Skeletal muscle satellite cell (primary cell): ENCODE data around the gene RABL3.

Experiments
- H3K27me3 ChIP-seq: 2 replicates; pipeline ENCODE4 v1.7.0; 2013; ENCODE audit warnings: low read length; ENCODE audit not compliant: control insufficient read depth, insufficient read depth
- H3K36me3 ChIP-seq: 2 replicates; pipeline ENCODE4 v1.7.0; 2013; ENCODE audit warnings: mild to moderate bottlenecking, control low read depth, low read length; ENCODE audit not compliant: insufficient read depth
- H3K4me1 ChIP-seq: 2 replicates; pipeline ENCODE4 v1.7.0; 2013; ENCODE audit warnings: low read length; ENCODE audit not compliant: control insufficient read depth, insufficient read depth
- H3K4me2 ChIP-seq: 2 replicates; pipeline ENCODE4 v1.7.0; 2013; ENCODE audit warnings: mild to moderate bottlenecking, low read length
- H3K4me3 ChIP-seq: 2 replicates; pipeline ENCODE4 v1.7.0; 2013; ENCODE audit warnings: low read length
- H3K9ac ChIP-seq: 2 replicates; pipeline ENCODE4 v1.7.0; 2013; ENCODE audit warnings: mild to moderate bottlenecking, low read depth, low read length, moderate library complexity
- H3K9me3 ChIP-seq: replicated peaks from 2 replicates; pipeline ENCODE4 v1.7.0; 2013; ENCODE audit warnings: mild to moderate bottlenecking, control low read depth, low read length

Gene RABL3

GRCh38 chr3:120659834-120660233, 82.5 kb downstream of the RABL3 start:
- Histone ChIP-seq H3K4me2 (no peak overlapping the region), H3K9me3 (no peaks in the 10 kb centered on the region), H3K27me3 (no peaks in the 10 kb centered on the region), H3K36me3 (no peaks in the 10 kb centered on the region), H3K4me1 (no peaks in the 10 kb centered on the region), H3K9ac (no peak overlapping the region), H3K4me3 (no peak overlapping the region)

GRCh38 chr3:120659285-120659684, 83.0 kb downstream of the RABL3 start:
- no peak overlapping the region for H3K4me3 ChIP-seq
- no peaks in the 10 kb centered on the region for H3K36me3 ChIP-seq
- H3K9me3 ChIP-seq = no peaks in the 10 kb centered on the region
- H3K4me2 ChIP-seq = no peak overlapping the region
- no peaks in the 10 kb centered on the region for H3K4me1 ChIP-seq
- no peak overlapping the region for H3K9ac ChIP-seq
- H3K27me3 ChIP-seq = no peaks in the 10 kb centered on the region

GRCh38 chr3:120652896-120653545, 89.3 kb downstream of the RABL3 start:
- Histone ChIP-seq H3K4me1 (no peaks in the 10 kb centered on the region), H3K27me3 (peaks cover 7% of the 10 kb centered on the region), H3K9me3 (no peaks in the 10 kb centered on the region), H3K4me2 (no peak overlapping the region), H3K4me3 (no peak overlapping the region), H3K9ac (no peak overlapping the region), H3K36me3 (no peaks in the 10 kb centered on the region)

GRCh38 chr3:120652281-120652680, 90.0 kb downstream of the RABL3 start:
- H3K36me3 ChIP-seq = no peaks in the 10 kb centered on the region
- no peak overlapping the region for H3K9ac ChIP-seq
- no peak overlapping the region for H3K4me2 ChIP-seq
- no peaks in the 10 kb centered on the region for H3K4me1 ChIP-seq
- peaks cover 7% of the 10 kb centered on the region for H3K27me3 ChIP-seq
- H3K9me3 ChIP-seq = no peaks in the 10 kb centered on the region
- H3K4me3 ChIP-seq = no peak overlapping the region

GRCh38 chr3:120650311-120650710, 92.0 kb downstream of the RABL3 start:
- Histone ChIP-seq H3K36me3 (no peaks in the 10 kb centered on the region), H3K4me1 (peaks cover under 1% of the 10 kb centered on the region), H3K27me3 (peaks cover 7% of the 10 kb centered on the region), H3K9ac (no peak overlapping the region), H3K4me2 (no peak overlapping the region), H3K4me3 (no peak overlapping the region), H3K9me3 (no peaks in the 10 kb centered on the region)

GRCh38 chr3:120649830-120650233, 92.5 kb downstream of the RABL3 start:
- no peaks in the 10 kb centered on the region for H3K9me3 ChIP-seq
- no peaks in the 10 kb centered on the region for H3K36me3 ChIP-seq
- H3K9ac ChIP-seq = no peak overlapping the region
- H3K27me3 ChIP-seq = peaks cover 7% of the 10 kb centered on the region
- no peak overlapping the region for H3K4me3 ChIP-seq
- H3K4me1 ChIP-seq = peaks cover 3% of the 10 kb centered on the region
- no peak overlapping the region for H3K4me2 ChIP-seq

- H3K9me3 ChIP-seq = no peaks in the 10 kb centered on the region
- H3K4me2 ChIP-seq = no peak overlapping the region
- peaks cover 3% of the 10 kb centered on the region for H3K4me1 ChIP-seq
- no peak overlapping the region for H3K9ac ChIP-seq
- peaks cover 1% of the 10 kb centered on the region for H3K27me3 ChIP-seq
- H3K4me3 ChIP-seq = no peak overlapping the region
- H3K36me3 ChIP-seq = no peaks in the 10 kb centered on the region
Observed at GRCh38 chr3:120648290-120648689, 94.0 kb downstream of the RABL3 start.

- H3K9me3 ChIP-seq = no peaks in the 10 kb centered on the region
- no peak overlapping the region for H3K4me3 ChIP-seq
- no peaks in the 10 kb centered on the region for H3K27me3 ChIP-seq
- H3K4me2 ChIP-seq = no peak overlapping the region
- peaks cover 6% of the 10 kb centered on the region for H3K4me1 ChIP-seq
- H3K36me3 ChIP-seq = no peaks in the 10 kb centered on the region
- no peak overlapping the region for H3K9ac ChIP-seq
Observed at GRCh38 chr3:120646771-120647432, 95.4 kb downstream of the RABL3 start.

- H3K4me1 ChIP-seq = peaks cover 6% of the 10 kb centered on the region
Observed at GRCh38 chr3:120645083-120645845, 97.1 kb downstream of the RABL3 start.

GRCh38 chr3:120642368-120642948, 99.9 kb downstream of the RABL3 start:
- no peaks in the 10 kb centered on the region for H3K27me3 ChIP-seq
- H3K9me3 ChIP-seq = no peaks in the 10 kb centered on the region
- no peak overlapping the region for H3K9ac ChIP-seq
- no peak overlapping the region for H3K4me2 ChIP-seq
- H3K4me1 ChIP-seq = peaks cover 6% of the 10 kb centered on the region
- H3K4me3 ChIP-seq = no peak overlapping the region
- no peaks in the 10 kb centered on the region for H3K36me3 ChIP-seq

More at GRCh38 chr3:120645083-120645845, 97.1 kb downstream of the RABL3 start:
- no peak overlapping the region for H3K4me2 ChIP-seq
- no peak overlapping the region for H3K4me3 ChIP-seq
- H3K27me3 ChIP-seq = no peaks in the 10 kb centered on the region
- H3K9me3 ChIP-seq = no peaks in the 10 kb centered on the region
- no peak overlapping the region for H3K9ac ChIP-seq
- no peaks in the 10 kb centered on the region for H3K36me3 ChIP-seq

- Histone ChIP-seq H3K4me2 (no peak overlapping the region), H3K9me3 (no peaks in the 10 kb centered on the region), H3K27me3 (no peaks in the 10 kb centered on the region), H3K4me1 (peaks cover 6% of the 10 kb centered on the region), H3K9ac (no peak overlapping the region), H3K4me3 (no peak overlapping the region), H3K36me3 (no peaks in the 10 kb centered on the region)
Observed at GRCh38 chr3:120641696-120642246, 100.5 kb downstream of the RABL3 start.
